ENCODE measurements around the gene LSM2.

LSM2 gene

GRCh38 chr6:31775184-31775583, 31.6 kb downstream of the LSM2 start:
- no peak overlapping the region for H3K4me3 ChIP-seq (ENCODE audit: low read length)
- no peak overlapping the region for H3K4me2 ChIP-seq (ENCODE audit: low read length)

GRCh38 chr6:31771992-31772358, 34.8 kb downstream of the LSM2 start:
- H2AFZ ChIP-seq (ENCODE audit: low read depth, low read length) = no peak overlapping the region
- H3K27ac ChIP-seq (ENCODE audit: low read length) = no peak overlapping the region
- H3K27me3 ChIP-seq (ENCODE audit: low read depth, low read length) = no peaks in the 10 kb centered on the region
- H4K20me1 ChIP-seq (ENCODE audit: insufficient read depth, low read length) = no peaks in the 10 kb centered on the region
- H3K4me3 ChIP-seq (ENCODE audit: low read length) = no peak overlapping the region
- no peaks in the 10 kb centered on the region for H3K9me3 ChIP-seq (ENCODE audit: insufficient read depth, low read length)
- no peak for TF ChIP-seq EZH2phosphoT487 (IDR thresholded peaks at IDR 0.05; ENCODE audit: low read depth)
- no peak for TF ChIP-seq CTCF (IDR thresholded peaks at IDR 0.05; ENCODE audit: low read depth, low read length)
- H3K9ac ChIP-seq (ENCODE audit: low read length) = no peak overlapping the region
- no peak overlapping the region for H3K4me2 ChIP-seq (ENCODE audit: low read length)
- H3K79me2 ChIP-seq (ENCODE audit: low read length) = no peaks in the 10 kb centered on the region
- peaks cover 2% of the 10 kb centered on the region for H3K4me1 ChIP-seq (ENCODE audit: low read length)
- H3K36me3 ChIP-seq (replicated peaks; ENCODE audit: low read depth, low read length) = no peaks in the 10 kb centered on the region

More at GRCh38 chr6:31775184-31775583, 31.6 kb downstream of the LSM2 start:
- H4K20me1 ChIP-seq (ENCODE audit: insufficient read depth, low read length) = no peaks in the 10 kb centered on the region
- H3K36me3 ChIP-seq (replicated peaks; ENCODE audit: low read depth, low read length) = no peaks in the 10 kb centered on the region
- no peak overlapping the region for H2AFZ ChIP-seq (ENCODE audit: low read depth, low read length)
- H3K27ac ChIP-seq (ENCODE audit: low read length) = no peak overlapping the region
- no peaks in the 10 kb centered on the region for H3K27me3 ChIP-seq (ENCODE audit: low read depth, low read length)
- TF ChIP-seq EZH2phosphoT487 (IDR thresholded peaks at IDR 0.05; ENCODE audit: low read depth) = no peak
- no peak for TF ChIP-seq CTCF (IDR thresholded peaks at IDR 0.05; ENCODE audit: low read depth, low read length)
- H3K79me2 ChIP-seq (ENCODE audit: low read length) = no peaks in the 10 kb centered on the region
- no peak overlapping the region for H3K9ac ChIP-seq (ENCODE audit: low read length)
- H3K4me1 ChIP-seq (ENCODE audit: low read length) = peaks cover 7% of the 10 kb centered on the region
- H3K9me3 ChIP-seq (ENCODE audit: insufficient read depth, low read length) = no peaks in the 10 kb centered on the region

- Histone ChIP-seq H3K9me3 (ENCODE audit: insufficient read depth, low read length) (no peaks in the 10 kb centered on the region), H4K20me1 (ENCODE audit: insufficient read depth, low read length) (no peaks in the 10 kb centered on the region), H2AFZ (ENCODE audit: low read depth, low read length) (no peak overlapping the region), H3K27ac (ENCODE audit: low read length) (no peak overlapping the region), H3K27me3 (ENCODE audit: low read depth, low read length) (no peaks in the 10 kb centered on the region), H3K4me1 (ENCODE audit: low read length) (no peaks in the 10 kb centered on the region), H3K4me2 (ENCODE audit: low read length) (no peak overlapping the region), H3K9ac (ENCODE audit: low read length) (no peak overlapping the region), H3K36me3 (replicated peaks; ENCODE audit: low read depth, low read length) (no peaks in the 10 kb centered on the region), H3K4me3 (ENCODE audit: low read length) (no peak overlapping the region), H3K79me2 (ENCODE audit: low read length) (no peaks in the 10 kb centered on the region)
- TF ChIP-seq EZH2phosphoT487 (IDR thresholded peaks at IDR 0.05; ENCODE audit: low read depth) = no peak
These were observed 35.9 kb downstream of the LSM2 start for GRCh38 chr6:31770860-31771259.

GRCh38 chr6:31769684-31770371, 36.9 kb downstream of the LSM2 start:
- H4K20me1 ChIP-seq (ENCODE audit: insufficient read depth, low read length) = no peaks in the 10 kb centered on the region

More at GRCh38 chr6:31769684-31770371, 36.9 kb downstream of the LSM2 start:
- Histone ChIP-seq H3K4me3 (ENCODE audit: low read length) (no peak overlapping the region), H2AFZ (ENCODE audit: low read depth, low read length) (no peak overlapping the region), H3K9me3 (ENCODE audit: insufficient read depth, low read length) (no peaks in the 10 kb centered on the region), H3K36me3 (replicated peaks; ENCODE audit: low read depth, low read length) (no peaks in the 10 kb centered on the region), H3K4me1 (ENCODE audit: low read length) (no peaks in the 10 kb centered on the region), H3K4me2 (ENCODE audit: low read length) (no peak overlapping the region), H3K9ac (ENCODE audit: low read length) (no peak overlapping the region), H3K27ac (ENCODE audit: low read length) (no peak overlapping the region), H3K79me2 (ENCODE audit: low read length) (no peaks in the 10 kb centered on the region), H3K27me3 (ENCODE audit: low read depth, low read length) (no peaks in the 10 kb centered on the region)
- TF ChIP-seq CTCF (IDR thresholded peaks at IDR 0.05; ENCODE audit: low read depth, low read length) (peak; percentile 72), EZH2phosphoT487 (IDR thresholded peaks at IDR 0.05; ENCODE audit: low read depth) (no peak)
